ENCODE measurements around the gene GLRX. TPM values are rescaled to one million over a fixed set of nuclear protein-coding genes. Genes with fewer than 3 reads are reported as not detected.
A peak's percentile ranks its signal among the peaks of the same experiment; 100 is the strongest.

Gene GLRX
- polyA plus RNA-seq, 1 of the 3 experiments (the other 2 are of a cell fraction): 40.0 TPM

GRCh38 chr5:95861864-95862561, 39.5 kb upstream of the GLRX start:
- ChIA-PET CTCF (interaction anchor here (1.0 to 12.9 kb wide), 7 partner anchors 9 to 474 kb away, joined by 3 to 157 read pairs (median 4); no protein-coding TSS in a partner anchor), POLR2A (no interaction called here)
- H4K20me1 ChIP-seq (ENCODE audit: insufficient read depth): no peaks in the 10 kb centered on the region
- H3K27me3 ChIP-seq (ENCODE audit: insufficient read depth): no peaks in the 10 kb centered on the region
- no peaks in the 10 kb centered on the region for H3K9me2 ChIP-seq
- no peaks in the 10 kb centered on the region for H3K36me3 ChIP-seq (replicated peaks in 1 of 2; ENCODE audit: control insufficient read depth in 1 of 2, insufficient read depth in 2 of 2, low read length in 1 of 2)
- H2AFZ ChIP-seq (ENCODE audit: low read depth): peak overlapping the region; percentile 2; the same call in 1 of the 2 replicates
- TF ChIP-seq CTCF (IDR thresholded peaks at IDR 0.05) (peak; percentile 18; the same call in 1 of the 2 replicates), TAF1 (IDR thresholded peaks at IDR 0.05; ENCODE audit: borderline replicate concordance, low read depth, low read length) (no peak)
- peak overlapping the region; percentile 76 to 95; a peak in 3 of 4 replicates for H3K27ac ChIP-seq (ENCODE audit: low read depth in 2 of 2, low read length in 1 of 2)
- no peak for DNase-seq
- H3K4me3 ChIP-seq (ENCODE audit: low read depth in 2 of 2, low read length in 1 of 2): no peak overlapping the region
- peak overlapping the region; percentile 54 for H3K4me2 ChIP-seq
- 66% methylated on average over 8 of the region's 8 CpGs for WGBS (ENCODE audit: low lambda C conversion rate)
- H3K4me1 ChIP-seq (ENCODE audit: control insufficient read depth in 1 of 2, insufficient read depth in 2 of 2, low read depth in 1 of 2, low read length in 1 of 2): peaks cover 2 to 35% of the 10 kb centered on the region in 2 experiments; a peak in 3 of 4 replicates
- no peaks in the 10 kb centered on the region for H3K9me3 ChIP-seq
- peaks cover 61% of the 10 kb centered on the region for H3F3A ChIP-seq (replicated peaks; ENCODE audit: insufficient read depth)
- peak overlapping the region; percentile 62 for H3K9ac ChIP-seq
- no peaks in the 10 kb centered on the region for H3K79me2 ChIP-seq (ENCODE audit: insufficient read depth)

- H2AFZ ChIP-seq (ENCODE audit: low read depth): peak overlapping the region; percentile 2; the same call in 1 of the 2 replicates
- no peaks in the 10 kb centered on the region for H3K9me2 ChIP-seq
- peaks cover 2 to 35% of the 10 kb centered on the region in 2 experiments; a peak in 3 of 4 replicates for H3K4me1 ChIP-seq (ENCODE audit: control insufficient read depth in 1 of 2, insufficient read depth in 2 of 2, low read depth in 1 of 2, low read length in 1 of 2)
- CTCF ChIA-PET: interaction anchor here (1.0 to 12.9 kb wide), 5 partner anchors 10 to 475 kb away, joined by 3 to 157 read pairs (median 5); no protein-coding TSS in a partner anchor
- H3K4me2 ChIP-seq: peak overlapping the region; percentile 54
- 45% methylated on average over 14 of the region's 14 CpGs for WGBS (ENCODE audit: low lambda C conversion rate)
- H3K9me3 ChIP-seq: no peaks in the 10 kb centered on the region
- POLR2A ChIA-PET: no interaction called here
- H3K27ac ChIP-seq (ENCODE audit: low read depth in 2 of 2, low read length in 1 of 2): peak overlapping the region; percentile 76 to 95; a peak in 3 of 4 replicates
- no peaks in the 10 kb centered on the region for H3K36me3 ChIP-seq (replicated peaks in 1 of 2; ENCODE audit: control insufficient read depth in 1 of 2, insufficient read depth in 2 of 2, low read length in 1 of 2)
- peaks cover 56% of the 10 kb centered on the region for H3F3A ChIP-seq (replicated peaks; ENCODE audit: insufficient read depth)
- no peaks in the 10 kb centered on the region for H3K27me3 ChIP-seq (ENCODE audit: insufficient read depth)
- no peak overlapping the region for H3K4me3 ChIP-seq (ENCODE audit: low read depth in 2 of 2, low read length in 1 of 2)
- peak overlapping the region; percentile 69 for H3K9ac ChIP-seq
- no peaks in the 10 kb centered on the region for H4K20me1 ChIP-seq (ENCODE audit: insufficient read depth)
- H3K79me2 ChIP-seq (ENCODE audit: insufficient read depth): no peaks in the 10 kb centered on the region
- DNase-seq: no peak
- no peak for TF ChIP-seq FOXJ3 (CRISPR knock-in tag; IDR thresholded peaks at IDR 0.05)
- TF ChIP-seq TAF1 (IDR thresholded peaks at IDR 0.05; ENCODE audit: borderline replicate concordance, low read depth, low read length): no peak
- TF ChIP-seq ELF1 (IDR thresholded peaks at IDR 0.05): no peak
- no peak for TF ChIP-seq CHD2 (IDR thresholded peaks at IDR 0.05; ENCODE audit: low read length, partially characterized antibody)
- TF ChIP-seq NRF1 (IDR thresholded peaks at IDR 0.05; ENCODE audit: low read depth, low read length): no peak
- TF ChIP-seq YY1 (IDR thresholded peaks at IDR 0.05; ENCODE audit: low read depth): peak; percentile 78
- TF ChIP-seq MXI1 (IDR thresholded peaks at IDR 0.05; ENCODE audit: low read depth, low read length): no peak
- TF ChIP-seq TCF12 (IDR thresholded peaks at IDR 0.05): peak; percentile 71
- no peak for TF ChIP-seq RFX5 (IDR thresholded peaks at IDR 0.05; ENCODE audit: low read length)
- no peak; the same call in 1 of the 2 replicates for TF ChIP-seq NFIC (IDR thresholded peaks at IDR 0.05; ENCODE audit: borderline replicate concordance)
- no peak for TF ChIP-seq FOXM1 (IDR thresholded peaks at IDR 0.05; ENCODE audit: low read depth)
- TF ChIP-seq GATA2 (CRISPR knock-in tag; IDR thresholded peaks at IDR 0.05): no peak
- peak; percentile 18; the same call in 1 of the 2 replicates for TF ChIP-seq POLR2AphosphoS5 (IDR thresholded peaks at IDR 0.05; ENCODE audit: low read depth, low read length)
- peak; percentile 61; the same call in 1 of the 2 replicates for TF ChIP-seq RXRA (IDR thresholded peaks at IDR 0.05; ENCODE audit: borderline replicate concordance, low read depth)
- TF ChIP-seq EP300 (IDR thresholded peaks at IDR 0.05; ENCODE audit: borderline replicate concordance in 1 of 2, low read depth in 1 of 2, low read length in 1 of 2): peak in 1 of 2 experiments; percentile 72; a peak in 2 of 4 replicates
- no peak for TF ChIP-seq IRF3 (IDR thresholded peaks at IDR 0.05; ENCODE audit: low read depth, low read length)
- TF ChIP-seq RCOR1 (IDR thresholded peaks at IDR 0.05; ENCODE audit: low read length): no peak
- TF ChIP-seq REST (IDR thresholded peaks at IDR 0.05; ENCODE audit: low read depth, low read length): no peak
- TF ChIP-seq SMC3 (IDR thresholded peaks at IDR 0.05; ENCODE audit: low read depth, low read length): no peak
- peak; percentile 72 for TF ChIP-seq JUND (IDR thresholded peaks at IDR 0.05)
Observed at GRCh38 chr5:95861221-95861863, 38.8 kb upstream of the GLRX start.

Measured in SK-N-SH (cell line).